ENCODE measurements around the gene ZNF33B. TPM values are rescaled to one million over a fixed set of nuclear protein-coding genes. Genes with fewer than 3 reads are reported as not detected.

The ZNF33B gene
- total and polyA plus RNA-seq, 9 of the 15 experiments (the other 6 are each of a cell fraction or from before 2014, with no cell fraction given): 6.9 to 23.9 (median 15.4) TPM

- TF ChIP-seq ZNF512 (tag; IDR thresholded peaks at IDR 0.05) (0 out of 2 replicates have a peak, but pooled peaks have one; percentile 55), ASH1L (IDR thresholded peaks at IDR 0.05; ENCODE audit: borderline replicate concordance, low read depth, partially characterized antibody) (no peak), HMG20A (CRISPR knock-in tag; conservative IDR thresholded peaks at IDR 0.05) (no peak), SAFB2 (IDR thresholded peaks at IDR 0.05; ENCODE audit: borderline replicate concordance, low read depth, low read length, severe bottlenecking) (no peak), ELF4 (CRISPR knock-in tag; IDR thresholded peaks at IDR 0.05) (no peak), ZC3H8 (IDR thresholded peaks at IDR 0.05) (no peak), KDM4B (IDR thresholded peaks at IDR 0.05; ENCODE audit: borderline replicate concordance in 2 of 2, low read depth in 1 of 2) (no peak), TFE3 (CRISPR knock-in tag; IDR thresholded peaks at IDR 0.05) (peak; percentile 81), BCL6 (CRISPR knock-in tag; IDR thresholded peaks at IDR 0.05) (no peak), NCOA2 (IDR thresholded peaks at IDR 0.05; ENCODE audit: partially characterized antibody in 2 of 2) (no peak), PRDM10 (IDR thresholded peaks at IDR 0.05; ENCODE audit: partially characterized antibody) (peak; percentile 90), PHF21A (IDR thresholded peaks at IDR 0.05; ENCODE audit: borderline replicate concordance, low read depth) (no peak), ZKSCAN3 (CRISPR knock-in tag; IDR thresholded peaks at IDR 0.05) (no peak), ZNF174 (CRISPR knock-in tag; IDR thresholded peaks at IDR 0.05) (no peak), CEBPZ (IDR thresholded peaks at IDR 0.05; ENCODE audit: borderline replicate concordance, low read depth, low read length) (no peak), SNRNP70 (optimal IDR thresholded peaks at IDR 0.05; ENCODE audit: low read depth, low read length) (no peak), NUFIP1 (IDR thresholded peaks at IDR 0.05; ENCODE audit: partially characterized antibody) (no peak), ZKSCAN1 (IDR thresholded peaks at IDR 0.05; ENCODE audit: low read depth, low read length) (no peak), NFIC (IDR thresholded peaks at IDR 0.05) (no peak)
Observed at GRCh38 chr10:42638821-42639270, 476 bp upstream of the ZNF33B start (continued).
